K562 (cell line): Measurements from ENCODE around the gene MZB1.

ENCODE experiments used
- GTF3C2 ChIP-seq: IDR thresholded peaks from 3 replicates; pipeline ENCODE4 v1.6.1; 2011; ENCODE audit warnings: borderline replicate concordance, mild to moderate bottlenecking, moderate library complexity; ENCODE audit not compliant: insufficient read length; ENCODE audit errors: extremely low read depth
- POLR3A ChIP-seq: IDR thresholded peaks from 2 replicates; pipeline ENCODE4 v1.6.1; 2011; ENCODE audit warnings: borderline replicate concordance, mild to moderate bottlenecking, moderate library complexity; ENCODE audit not compliant: insufficient read length, insufficient read depth; ENCODE audit errors: extremely low read depth
- SP1 ChIP-seq: sonication (generic); formaldehyde crosslinking; IDR thresholded peaks from 2 replicates; pipeline ENCODE4 v1.8.1; 2022; ENCODE audit warnings: mild to moderate bottlenecking, missing genetic modification reagents
- ZSCAN29 ChIP-seq: fragments of 450-650 bp; IDR thresholded peaks from 2 replicates; pipeline ENCODE4 v1.6.1; 2017

GRCh38 chr5:139361835-139362429 lies 27.8 kb downstream of the MZB1 start:
- TF ChIP-seq ZSCAN29 (no peak), GTF3C2 (no peak), POLR3A (no peak), SP1 (CRISPR knock-in tag) (no peak)
